HG03196 (cell line): Measurements from ENCODE around the gene ARID1B.

Experiments used
- ATAC-seq: cut with Tn5 transposase; IDR thresholded peaks from one replicate; pipeline ENCODE4 v1.9.1; 2021; ENCODE audit not compliant: unreplicated experiment

ARID1B gene

GRCh38 chr6:157069585-157069984 lies 292.4 kb downstream of the ARID1B start:
- ATAC-seq, result no peak

DNA sequence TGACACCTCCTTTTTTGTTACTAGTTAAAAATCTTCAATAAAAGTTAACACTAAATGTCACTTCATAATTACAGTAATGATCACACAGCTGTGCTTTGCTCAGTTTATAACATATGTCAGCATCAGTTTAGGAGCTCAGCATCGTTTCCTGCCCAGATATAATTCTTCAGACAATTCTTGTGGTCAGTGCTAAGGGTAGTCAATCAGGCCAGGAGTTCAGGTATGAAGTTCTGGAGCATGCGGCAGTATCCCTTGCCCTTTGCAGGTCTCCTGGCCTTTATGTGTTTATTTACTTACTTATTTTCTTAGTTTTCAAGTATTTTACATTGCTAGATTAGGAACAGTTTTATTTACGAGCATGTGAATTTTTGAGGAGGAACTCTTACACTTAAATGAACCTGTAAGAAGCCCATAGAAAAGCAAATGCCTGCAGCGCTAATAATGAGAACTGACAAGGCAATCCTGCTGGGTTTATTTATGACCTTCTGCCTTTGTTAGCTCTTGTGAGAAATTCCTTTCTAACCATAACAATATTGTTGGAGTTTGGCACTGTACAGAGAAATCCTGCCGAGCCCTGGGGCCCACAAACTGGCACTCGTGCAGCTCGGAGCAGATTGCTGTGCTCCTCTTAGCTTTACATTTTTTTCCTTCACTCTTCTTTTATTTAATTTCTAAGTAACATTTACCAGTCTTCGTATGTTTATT lies 293.4 kb downstream of the ARID1B start:
- no peak for ATAC-seq

- ATAC-seq, result no peak
These were observed 294.9 kb downstream of the ARID1B start for GRCh38 chr6:157072128-157072527.

- no peak for ATAC-seq
These were observed 296.4 kb downstream of the ARID1B start for GRCh38 chr6:157073596-157073995.

GRCh38 chr6:157074969-157075368 lies 297.8 kb downstream of the ARID1B start:
- ATAC-seq, result no peak

GRCh38 chr6:157075549-157076450 lies 298.6 kb downstream of the ARID1B start:
- ATAC-seq, result peak; percentile 86

DNA sequence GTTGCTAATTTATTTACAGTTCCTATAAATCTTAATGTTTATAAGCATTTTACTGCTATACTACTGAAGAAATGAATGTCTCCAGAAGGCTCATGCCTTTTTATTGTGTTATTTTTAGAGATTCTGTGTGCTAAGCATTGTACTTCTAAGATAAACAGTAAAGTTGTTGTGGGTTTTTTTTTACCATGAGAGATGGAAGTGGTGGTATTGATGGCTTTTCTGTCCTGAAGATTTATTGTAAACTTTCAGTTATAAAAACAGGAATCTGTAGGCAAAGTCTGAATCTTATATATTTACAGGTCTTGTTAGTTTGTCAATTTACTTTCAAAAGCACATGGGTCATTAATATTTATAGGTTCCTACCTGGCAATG lies 299.3 kb downstream of the ARID1B start:
- no peak for ATAC-seq

- ATAC-seq, result no peak
These were observed 300.1 kb downstream of the ARID1B start for GRCh38 chr6:157077251-157077650.

DNA sequence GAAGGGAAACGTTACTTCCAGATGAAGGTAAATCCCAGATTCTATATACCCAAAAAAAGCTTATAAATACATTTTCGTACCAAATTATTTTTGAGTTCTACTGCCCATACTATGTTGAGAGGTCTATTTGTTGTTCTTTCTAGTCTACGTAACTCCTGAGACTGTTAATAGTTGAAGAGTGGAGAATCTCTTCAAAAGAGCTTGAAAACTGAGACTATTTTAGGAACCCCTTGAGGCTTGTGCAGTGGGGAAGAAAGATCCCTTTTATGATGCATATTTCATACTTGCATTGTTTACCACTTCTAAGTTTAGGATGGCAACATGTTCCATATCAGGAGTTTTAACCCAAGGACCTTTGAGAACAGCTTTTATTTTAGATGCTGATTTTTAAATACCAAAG lies 301.1 kb downstream of the ARID1B start:
- no peak for ATAC-seq

GRCh38 chr6:157079277-157079676 lies 302.1 kb downstream of the ARID1B start:
- ATAC-seq, result no peak

DNA sequence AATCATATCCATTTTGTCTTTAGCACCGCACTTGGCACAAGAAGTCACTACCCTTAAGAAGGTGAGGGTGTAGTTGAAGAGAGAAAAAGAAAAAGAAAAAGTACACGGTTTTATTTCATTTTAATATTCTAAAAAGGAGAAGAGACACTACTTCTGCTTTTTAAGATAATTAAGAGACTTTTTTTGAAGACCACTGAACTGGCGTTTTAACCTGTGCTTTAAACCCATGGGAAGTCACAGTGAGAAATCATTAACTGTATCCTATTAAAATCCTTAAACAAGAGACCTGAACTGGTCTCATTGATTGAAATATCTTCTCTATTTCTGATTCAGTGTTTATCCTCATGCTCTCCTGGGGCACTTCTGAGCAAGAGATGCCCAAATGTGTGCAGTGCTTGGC lies 302.6 kb downstream of the ARID1B start:
- no peak for ATAC-seq

- no peak for ATAC-seq
These were observed 303.8 kb downstream of the ARID1B start for GRCh38 chr6:157080986-157081391.

DNA sequence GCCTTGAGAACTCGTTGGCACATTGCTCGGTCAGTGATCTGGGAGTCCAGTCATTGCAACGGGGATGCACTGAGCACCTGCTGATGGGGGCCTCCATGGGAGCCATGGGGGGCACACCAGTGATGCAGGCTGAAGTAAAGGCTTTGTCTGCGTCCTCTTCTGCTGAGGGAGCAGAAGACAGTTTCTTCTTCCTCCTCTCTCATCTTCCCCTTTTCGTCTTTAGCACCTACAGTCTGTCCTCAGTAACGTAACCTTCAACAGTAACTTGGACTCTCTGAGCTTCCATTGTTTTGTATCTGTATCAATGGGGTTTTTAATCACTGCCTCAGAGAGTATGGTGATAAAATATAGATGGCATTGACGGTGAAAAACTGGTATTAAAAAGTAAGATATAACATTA lies 306.2 kb downstream of the ARID1B start:
- ATAC-seq, result no peak

DNA sequence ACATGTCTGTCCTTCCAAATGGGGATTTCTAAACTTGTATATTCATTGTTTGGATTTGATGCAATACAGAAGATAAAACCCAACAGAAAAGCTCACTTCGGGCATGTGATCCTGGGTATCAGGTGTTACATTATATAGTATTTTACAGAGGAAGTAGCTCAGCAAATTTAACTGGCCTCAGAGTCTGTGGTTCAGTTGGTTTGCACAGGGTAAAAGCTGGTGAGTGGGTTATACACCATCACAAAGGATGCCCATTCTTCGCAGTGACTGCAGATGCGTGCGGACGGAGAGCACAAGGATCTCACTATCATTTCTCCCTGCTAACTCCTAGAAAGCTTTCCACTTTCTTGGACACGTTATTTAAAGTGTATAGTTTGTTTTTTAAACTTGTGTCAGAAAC lies 309.5 kb downstream of the ARID1B start:
- no peak for ATAC-seq

- ATAC-seq, result no peak
These were observed 310.8 kb downstream of the ARID1B start for GRCh38 chr6:157087974-157088373.

DNA sequence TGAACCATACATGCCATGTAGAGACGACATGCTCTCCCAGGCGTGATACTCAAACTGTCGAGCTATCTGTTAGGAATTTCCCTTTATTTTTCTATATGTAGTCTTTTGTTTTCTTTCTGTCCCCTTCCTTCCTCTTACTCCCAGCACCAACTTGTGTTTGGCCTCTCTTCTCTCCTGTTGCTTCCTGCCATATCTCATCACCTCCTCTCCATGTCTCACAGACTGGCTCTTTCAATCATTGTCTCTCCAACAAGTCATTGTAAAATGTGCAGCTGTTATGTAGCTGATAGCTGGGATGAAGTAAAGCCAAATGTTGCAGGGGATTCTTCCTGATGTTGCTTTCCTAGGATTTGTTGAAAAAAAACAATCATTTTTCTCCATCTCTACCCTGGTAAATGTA lies 311.7 kb downstream of the ARID1B start:
- ATAC-seq, result no peak

GRCh38 chr6:157089258-157089657 lies 312.1 kb downstream of the ARID1B start:
- no peak for ATAC-seq

DNA sequence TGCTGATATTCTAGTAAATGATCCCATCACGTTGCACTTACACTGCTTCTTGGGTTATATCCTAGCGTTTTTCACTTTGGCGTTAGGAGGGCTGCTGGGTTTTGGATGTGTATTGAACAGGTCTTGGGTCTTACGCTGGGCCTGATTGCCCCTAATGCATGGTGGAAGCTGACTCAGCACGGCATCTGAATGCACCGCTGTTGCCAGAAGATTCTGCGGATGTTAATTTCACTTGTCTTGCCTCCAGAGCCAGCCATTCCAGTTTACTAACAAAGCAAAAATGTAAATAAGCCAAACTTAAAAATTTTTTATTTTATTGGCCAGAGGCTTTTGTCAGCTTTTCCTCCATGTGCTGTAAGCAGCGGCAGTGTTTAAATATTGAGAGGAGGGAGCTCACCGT lies 312.7 kb downstream of the ARID1B start:
- no peak for ATAC-seq

DNA sequence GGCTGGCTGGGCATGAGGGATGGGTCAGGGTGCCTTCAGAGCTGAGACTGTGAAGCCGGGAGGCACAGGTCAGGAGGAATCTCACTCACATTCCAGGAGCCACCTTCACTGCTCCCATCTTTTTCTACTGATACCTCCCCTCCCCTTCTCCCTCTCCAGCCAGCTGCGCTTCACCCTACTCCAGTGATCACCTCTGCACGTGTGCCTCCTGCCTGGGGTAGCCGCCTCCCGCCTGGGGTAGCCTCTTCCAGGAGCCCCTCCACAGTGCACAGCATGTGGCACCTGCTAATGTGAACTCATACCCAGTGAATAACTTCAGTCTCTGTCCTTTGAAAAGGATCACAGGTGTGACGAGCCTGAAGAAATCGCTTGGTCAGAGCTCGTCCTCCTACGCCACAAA lies 313.6 kb downstream of the ARID1B start:
- no peak for ATAC-seq

GRCh38 chr6:157091243-157091642 lies 314.1 kb downstream of the ARID1B start:
- no peak for ATAC-seq

DNA sequence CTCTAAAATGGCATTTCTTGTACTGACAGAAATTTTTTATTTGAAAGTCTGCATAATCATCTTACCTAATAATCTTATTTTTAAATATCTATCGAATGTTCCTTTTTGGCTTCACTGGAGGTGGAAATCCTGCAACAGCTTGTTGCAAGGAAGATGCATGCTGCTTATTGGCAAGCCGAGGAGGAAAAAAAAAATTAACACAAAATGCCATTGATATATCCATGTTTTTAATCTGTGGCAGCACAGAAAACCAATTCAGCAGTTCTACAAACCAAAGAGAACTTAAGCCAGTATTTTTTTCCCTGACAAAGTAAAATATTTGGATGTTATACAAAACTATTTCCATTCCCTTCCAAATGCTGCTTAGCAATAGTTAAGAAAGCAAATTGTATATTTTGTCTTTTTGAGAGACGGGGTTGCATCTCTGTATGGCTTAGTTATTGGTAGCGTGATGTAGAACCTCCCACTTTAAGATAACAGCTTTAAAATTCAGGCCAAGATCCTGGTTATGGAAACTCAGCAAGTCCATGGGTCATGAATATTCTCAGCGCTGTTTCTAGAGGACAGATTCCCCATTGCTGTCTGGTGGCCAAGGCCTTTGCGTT lies 314.8 kb downstream of the ARID1B start:
- ATAC-seq, result no peak

GRCh38 chr6:157092736-157093135 lies 315.6 kb downstream of the ARID1B start:
- ATAC-seq, result no peak
